C4-2B (cell line): Measurements from ENCODE around the gene CSGALNACT2.

ENCODE experiments used
- H3K27ac ChIP-seq: fragments of 450-650 bp; 2 replicates; pipeline ENCODE4 v1.5.1; 2017
- CTCF ChIP-seq: fragments of 450-650 bp; conservative IDR thresholded peaks from 2 replicates; pipeline ENCODE4 v1.5.1; 2017; ENCODE audit warnings: mild to moderate bottlenecking
- ZFX ChIP-seq: fragments of 450-650 bp; IDR thresholded peaks from 2 replicates; pipeline ENCODE4 v1.6.1; 2017

CSGALNACT2 gene

DNA sequence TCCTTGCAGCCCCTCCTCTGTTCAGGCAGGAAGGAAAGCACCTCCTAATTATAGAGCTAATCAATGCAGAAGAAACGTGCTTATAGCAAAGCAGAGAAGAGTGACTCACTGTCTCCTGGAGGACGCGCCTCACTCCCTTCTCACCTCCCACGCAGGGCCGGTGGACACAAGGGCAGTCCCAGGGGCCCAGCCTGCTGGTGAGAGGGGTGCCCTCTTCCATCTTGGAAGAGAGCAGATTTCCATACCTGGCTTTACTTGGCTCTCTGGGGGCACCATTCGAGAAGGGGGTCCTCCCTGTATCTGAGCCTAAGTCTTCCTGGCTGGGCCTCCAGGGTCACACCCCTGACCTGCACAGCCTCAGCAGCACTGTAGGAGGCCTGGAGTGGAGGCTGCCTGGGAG is 72.8 kb downstream of the CSGALNACT2 start:
- H3K27ac ChIP-seq: no peak overlapping the region
- TF ChIP-seq CTCF: no peak
- TF ChIP-seq ZFX: no peak

- no peak overlapping the region for H3K27ac ChIP-seq
- TF ChIP-seq ZFX (no peak), CTCF (no peak)
Measured at GRCh38 chr10:43211431-43212042, 73.3 kb downstream of the CSGALNACT2 start.

- H3K27ac ChIP-seq: no peak overlapping the region
- TF ChIP-seq CTCF: no peak
- no peak for TF ChIP-seq ZFX
Measured at GRCh38 chr10:43212043-43212721, 73.9 kb downstream of the CSGALNACT2 start.

DNA sequence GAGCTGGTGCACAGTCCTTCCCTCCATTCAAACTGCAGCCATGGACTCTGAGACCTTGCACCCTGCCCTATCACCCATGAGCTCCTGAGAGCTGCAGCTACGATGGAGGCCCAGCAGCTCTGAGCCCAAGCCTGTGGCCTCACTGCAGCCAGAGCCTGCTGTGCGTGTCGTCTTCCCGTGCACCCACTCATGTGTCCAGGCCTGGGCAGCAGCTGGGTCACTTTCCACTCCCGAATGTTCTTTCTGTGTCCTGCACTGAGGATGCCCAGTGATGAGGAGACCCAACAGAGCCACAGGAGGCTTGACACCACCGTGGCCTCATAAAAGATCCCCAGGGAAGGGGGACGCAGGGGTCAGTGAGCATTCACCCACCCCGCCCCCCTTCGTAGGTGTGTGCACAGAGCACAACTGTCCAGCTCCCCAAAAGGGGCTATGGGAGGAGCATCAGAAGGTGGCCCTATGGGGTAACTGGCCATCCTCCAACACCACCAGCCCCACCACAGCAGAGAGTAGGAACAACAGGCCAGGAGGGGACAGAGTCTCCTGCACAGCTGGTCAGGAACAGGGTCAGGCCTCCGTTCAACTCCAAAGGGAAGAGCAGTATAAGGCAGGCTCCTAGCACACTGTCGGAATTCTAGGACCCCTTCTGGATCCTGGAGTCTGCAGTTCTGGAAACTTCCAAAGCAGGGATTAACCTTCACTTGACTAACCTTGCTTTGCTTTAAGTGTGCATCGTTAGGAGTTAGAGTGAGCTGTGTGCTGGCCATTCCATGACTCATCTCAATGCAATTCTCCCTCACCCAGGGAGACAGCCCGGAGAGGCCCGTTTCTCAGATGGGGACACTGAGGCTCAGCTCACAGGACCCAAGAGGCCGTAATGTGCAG is 76.1 kb downstream of the CSGALNACT2 start:
- H3K27ac ChIP-seq: no peak overlapping the region
- TF ChIP-seq ZFX (no peak), CTCF (no peak)

GRCh38 chr10:43214956-43215561 is 76.8 kb downstream of the CSGALNACT2 start:
- TF ChIP-seq CTCF (no peak), ZFX (no peak)
- H3K27ac ChIP-seq: no peak overlapping the region

GRCh38 chr10:43215758-43216455 is 77.7 kb downstream of the CSGALNACT2 start:
- H3K27ac ChIP-seq: no peak overlapping the region
- TF ChIP-seq CTCF (no peak), ZFX (no peak)
